ENCODE data around the gene COA6.

The COA6 gene

GRCh38 chr1:234413990-234414389 is 40.7 kb downstream of the COA6 start:
- DNase-seq = no peak

DNA sequence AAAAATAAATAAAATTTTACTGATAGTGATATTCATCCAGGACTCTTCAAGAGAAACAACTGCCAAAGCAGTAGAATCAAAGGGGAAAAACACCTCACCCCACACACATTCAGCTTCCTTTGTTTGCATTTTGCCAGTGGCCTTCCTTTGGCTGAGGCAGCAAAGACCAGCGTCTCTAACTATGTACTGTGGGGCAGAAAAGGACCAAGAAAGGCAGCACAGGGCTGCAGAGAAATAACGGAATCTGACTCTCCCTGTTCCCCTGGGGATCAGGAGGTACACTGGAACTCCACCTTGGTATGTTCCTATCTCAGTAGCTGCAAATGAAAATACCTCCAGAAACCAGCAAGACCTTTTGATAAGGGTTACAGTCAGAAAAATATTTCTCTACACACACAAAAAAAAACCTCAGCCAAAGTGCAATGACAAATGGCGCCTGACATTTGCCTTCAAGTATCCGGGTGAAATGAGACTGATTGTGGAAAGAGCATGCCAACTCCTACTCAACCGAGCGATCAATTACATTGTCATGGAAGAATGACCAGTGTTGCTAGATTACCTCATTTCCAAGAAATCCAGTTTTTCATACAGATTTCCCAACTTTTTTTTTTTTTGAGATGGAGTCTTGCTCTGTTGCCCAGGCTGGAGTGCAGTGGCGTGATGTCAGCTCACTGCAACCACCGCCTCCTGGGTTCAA is 54.8 kb downstream of the COA6 start:
- DNase-seq = no peak

- DNase-seq = no peak
Observed at GRCh38 chr1:234429434-234429806, 56.2 kb downstream of the COA6 start.

- no peak for DNase-seq
Observed at GRCh38 chr1:234430691-234431090, 57.4 kb downstream of the COA6 start.

DNA sequence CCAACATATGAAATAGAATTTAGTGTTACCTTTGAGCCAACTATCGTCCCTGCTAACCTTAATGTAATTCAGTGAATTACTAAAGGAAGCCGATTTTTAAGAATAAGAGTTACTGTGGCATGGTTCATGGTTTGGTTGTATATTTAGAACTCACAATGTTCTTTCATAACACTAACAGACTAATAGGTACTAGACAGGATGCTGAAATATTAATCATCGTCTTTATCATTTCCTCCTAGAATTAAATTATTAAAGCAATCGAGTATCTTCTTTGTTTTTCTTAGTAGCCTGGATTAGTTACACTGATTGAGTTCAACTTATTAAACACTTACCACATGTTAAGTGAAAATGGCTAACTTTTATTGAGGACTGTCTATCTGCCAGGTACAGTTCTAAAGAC is 58.0 kb downstream of the COA6 start:
- DNase-seq = no peak

- DNase-seq = no peak
Observed at GRCh38 chr1:234433563-234434285, 60.5 kb downstream of the COA6 start.
